Measurements from ENCODE around the gene RPL38.

Gene RPL38

DNA sequence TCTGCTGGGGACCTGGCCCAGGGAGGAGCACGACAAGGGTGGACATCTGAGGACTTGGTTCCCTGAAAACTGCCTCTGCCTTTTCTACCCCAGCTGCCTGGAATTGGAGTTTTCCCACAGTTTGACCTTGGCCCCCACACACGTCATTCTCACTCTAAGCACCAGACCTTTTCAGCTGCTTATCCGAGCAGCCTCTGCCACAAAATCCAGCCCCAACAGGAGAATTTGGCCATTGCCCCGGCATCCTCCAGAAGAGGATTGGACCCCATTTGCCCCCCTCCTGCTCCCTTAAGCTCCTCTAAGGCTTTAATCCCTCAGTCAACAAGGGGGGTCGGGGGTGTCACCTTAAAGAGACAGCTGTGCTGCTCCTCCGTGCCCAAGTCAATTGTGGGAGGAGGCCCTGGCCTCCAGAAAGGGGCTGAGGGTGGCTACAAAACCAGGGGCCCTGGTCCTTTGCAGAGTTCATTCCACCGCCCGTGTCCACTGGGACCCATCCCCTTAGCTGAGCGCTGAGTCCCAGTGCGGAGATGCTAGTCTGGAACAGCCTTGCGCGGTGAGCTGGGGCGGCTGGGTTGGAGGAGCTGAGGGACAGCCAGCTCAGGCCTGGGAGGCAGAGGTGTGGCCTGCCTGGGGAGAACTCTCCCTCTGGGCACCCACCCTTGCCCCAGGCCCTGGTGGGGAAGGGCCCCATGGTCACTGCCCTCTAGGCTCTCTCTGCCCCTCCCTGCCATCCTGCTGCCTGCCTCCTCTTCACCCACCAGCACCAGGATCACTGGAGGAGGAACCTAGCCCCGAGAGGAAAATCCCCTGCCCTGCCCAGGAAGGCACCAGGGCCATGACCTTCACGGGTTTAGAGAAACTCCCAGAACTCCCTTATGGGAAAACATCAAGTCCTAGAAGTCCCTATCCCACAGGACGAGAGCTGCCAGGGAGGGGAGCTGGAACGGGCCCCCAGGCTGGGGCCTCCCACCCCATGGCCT lies 28.7 kb downstream of the RPL38 start:
- DNase-seq (ENCODE audit: low read depth), result no peak
- no peak for TF ChIP-seq CTCF (IDR thresholded peaks at IDR 0.05; ENCODE audit: control insufficient read depth, extremely low read depth, insufficient read depth)
- no peak overlapping the region for H3K4me3 ChIP-seq (ENCODE audit: low read depth, low read length)

DNA sequence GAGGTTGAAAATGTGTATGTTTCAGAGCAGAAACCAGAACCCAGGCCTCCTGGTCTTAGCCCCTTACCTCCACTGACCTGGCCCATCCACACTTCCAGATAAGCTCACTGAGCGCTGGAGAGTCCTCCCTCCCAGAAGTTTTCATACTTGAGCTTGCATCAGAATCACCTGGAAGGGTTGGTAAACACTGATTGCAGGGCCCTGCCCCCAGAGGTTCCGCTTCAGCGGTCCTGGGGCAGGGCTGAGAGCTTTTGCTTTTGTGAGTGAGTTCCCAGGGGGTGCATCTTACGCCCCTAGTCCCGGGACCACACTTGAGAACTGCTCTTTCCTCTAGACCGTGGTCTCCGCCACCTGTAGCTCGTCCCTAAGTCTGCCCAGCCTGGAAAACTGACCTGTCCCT lies 30.5 kb downstream of the RPL38 start:
- TF ChIP-seq CTCF (IDR thresholded peaks at IDR 0.05; ENCODE audit: control insufficient read depth, extremely low read depth, insufficient read depth), result no peak
- no peak overlapping the region for H3K4me3 ChIP-seq (ENCODE audit: low read depth, low read length)
- DNase-seq (ENCODE audit: low read depth), result no peak

DNA sequence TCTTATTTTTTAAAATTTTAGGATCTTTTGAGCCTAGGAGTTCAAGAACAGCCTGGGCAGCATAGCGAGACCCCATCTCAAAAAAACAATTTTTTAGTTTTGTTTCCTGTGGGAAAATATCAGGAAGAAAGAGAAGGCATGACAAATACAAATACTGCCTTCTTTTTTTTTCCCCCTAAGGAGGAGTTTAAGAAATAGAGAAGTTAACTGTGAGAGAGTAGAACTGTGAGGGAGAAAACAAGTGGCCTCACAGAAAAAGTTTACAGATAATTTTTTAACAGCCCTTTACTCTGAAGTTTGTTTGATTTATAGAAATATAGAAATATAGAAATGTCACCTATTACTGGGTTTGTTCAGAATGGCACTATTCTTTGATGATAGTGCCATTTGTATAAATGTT lies 31.0 kb downstream of the RPL38 start:
- no peak overlapping the region for H3K4me3 ChIP-seq (ENCODE audit: low read depth, low read length)
- no peak for TF ChIP-seq CTCF (IDR thresholded peaks at IDR 0.05; ENCODE audit: control insufficient read depth, extremely low read depth, insufficient read depth)
- DNase-seq (ENCODE audit: low read depth), result no peak

DNA sequence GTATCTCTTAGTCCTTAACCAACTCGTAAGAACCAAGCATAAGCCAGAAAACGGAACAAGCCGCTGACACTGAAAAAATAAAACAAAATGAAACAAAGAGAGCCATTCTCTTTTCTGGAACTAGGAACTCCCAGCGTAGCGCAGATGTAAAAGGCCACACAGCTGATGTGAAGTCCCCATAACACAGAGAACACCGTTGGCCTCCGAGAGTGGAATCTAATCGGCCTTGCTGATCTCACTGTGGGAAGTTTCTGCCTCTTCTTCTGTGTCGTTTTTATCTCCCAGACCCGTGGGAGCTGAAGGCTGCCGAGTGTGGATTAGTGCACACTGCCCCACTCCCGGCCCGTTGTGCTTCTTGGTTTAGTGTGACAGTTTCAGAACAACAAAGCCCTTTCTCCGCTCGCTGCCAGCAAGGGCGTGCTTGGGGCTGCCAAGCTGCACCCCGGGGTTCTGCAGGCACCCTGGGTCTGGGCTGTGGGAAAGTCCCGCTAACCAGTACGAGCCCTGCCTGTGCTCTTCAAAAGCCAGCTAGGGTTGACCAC lies 31.6 kb downstream of the RPL38 start:
- no peak overlapping the region for H3K4me3 ChIP-seq (ENCODE audit: low read depth, low read length)
- no peak for DNase-seq (ENCODE audit: low read depth)
- TF ChIP-seq CTCF (IDR thresholded peaks at IDR 0.05; ENCODE audit: control insufficient read depth, extremely low read depth, insufficient read depth), result no peak

- no peak for DNase-seq (ENCODE audit: low read depth)
- no peak for TF ChIP-seq CTCF (IDR thresholded peaks at IDR 0.05; ENCODE audit: control insufficient read depth, extremely low read depth, insufficient read depth)
- H3K4me3 ChIP-seq (ENCODE audit: low read depth, low read length), result no peak overlapping the region
Measured at GRCh38 chr17:74235911-74236371, 32.5 kb downstream of the RPL38 start.

DNA sequence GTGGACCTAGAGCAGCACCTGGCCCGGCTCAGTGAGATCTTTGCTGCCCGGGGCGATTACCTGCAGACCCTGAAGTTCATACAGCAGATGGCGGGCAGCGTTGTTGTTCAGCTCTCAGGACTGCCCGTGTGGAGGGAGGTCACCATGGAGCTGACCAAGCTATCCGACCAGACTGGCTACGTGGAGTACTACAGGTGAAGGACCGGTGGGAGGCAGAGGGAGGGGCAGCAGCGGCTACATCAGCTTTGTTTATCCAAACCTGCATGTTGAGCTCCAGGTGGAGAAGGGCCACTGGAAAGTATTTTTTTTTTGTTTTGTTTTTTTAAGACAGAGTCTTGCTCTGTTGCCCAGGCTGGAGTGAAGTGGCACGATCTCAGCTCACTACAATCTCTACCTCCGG lies 33.8 kb downstream of the RPL38 start:
- no peak for DNase-seq (ENCODE audit: low read depth)
- TF ChIP-seq CTCF (IDR thresholded peaks at IDR 0.05; ENCODE audit: control insufficient read depth, extremely low read depth, insufficient read depth), result no peak
- H3K4me3 ChIP-seq (ENCODE audit: low read depth, low read length), result no peak overlapping the region

All from LNCaP clone FGC (cell line).